Chondrocyte (in vitro differentiated cells): ENCODE data around the gene TMEM53. TPM values are rescaled to one million over a fixed set of nuclear protein-coding genes. Genes with fewer than 3 reads are reported as not detected.

Source experiments
- DNase-seq: peaks from one replicate; pipeline ENCODE4 v3.0.0; 2021; ENCODE audit warnings: mixed read lengths, low spot score
- H3K27ac Mint-ChIP-seq: one replicate; pipeline ENCODE4 v1.8.0; 2021; ENCODE audit warnings: mild to moderate bottlenecking, moderate library complexity, mixed read lengths; ENCODE audit not compliant: unreplicated experiment
- H3K27me3 Mint-ChIP-seq: 2 replicates; pipeline ENCODE4 v1.8.0; 2021; ENCODE audit warnings: low read depth, mixed read lengths
- H3K36me3 Mint-ChIP-seq: 2 replicates; pipeline ENCODE4 v1.8.0; 2021; ENCODE audit warnings: low read depth, mixed read lengths
- H3K4me1 Mint-ChIP-seq: 2 replicates; pipeline ENCODE4 v1.8.0; 2021; ENCODE audit warnings: low read depth, mild to moderate bottlenecking, mixed read lengths
- H3K4me3 Mint-ChIP-seq: one replicate; pipeline ENCODE4 v1.8.0; 2021; ENCODE audit warnings: mild to moderate bottlenecking, moderate library complexity, mixed read lengths; ENCODE audit not compliant: unreplicated experiment
- H3K9me3 Mint-ChIP-seq: 2 replicates; pipeline ENCODE4 v1.8.0; 2021; ENCODE audit warnings: low read depth, mixed read lengths
- total RNA-seq: library from RNA; stranded (reverse); gene quantifications from 3 replicates; pipeline ENCODE4 v1.2.1, GENCODE V29; 2021
- TF ChIP-seq, protein P1 (sequence below): fragments of 200-600 bp; sonication (generic); IDR thresholded peaks from 2 replicates; pipeline ENCODE4 v1.5.0; 2021; ENCODE audit warnings: antibody characterized with exemption, mild to moderate bottlenecking, moderate library complexity

TMEM53 gene
- total RNA-seq, 1 donor from 2014 or later = 5.8 TPM

DNA sequence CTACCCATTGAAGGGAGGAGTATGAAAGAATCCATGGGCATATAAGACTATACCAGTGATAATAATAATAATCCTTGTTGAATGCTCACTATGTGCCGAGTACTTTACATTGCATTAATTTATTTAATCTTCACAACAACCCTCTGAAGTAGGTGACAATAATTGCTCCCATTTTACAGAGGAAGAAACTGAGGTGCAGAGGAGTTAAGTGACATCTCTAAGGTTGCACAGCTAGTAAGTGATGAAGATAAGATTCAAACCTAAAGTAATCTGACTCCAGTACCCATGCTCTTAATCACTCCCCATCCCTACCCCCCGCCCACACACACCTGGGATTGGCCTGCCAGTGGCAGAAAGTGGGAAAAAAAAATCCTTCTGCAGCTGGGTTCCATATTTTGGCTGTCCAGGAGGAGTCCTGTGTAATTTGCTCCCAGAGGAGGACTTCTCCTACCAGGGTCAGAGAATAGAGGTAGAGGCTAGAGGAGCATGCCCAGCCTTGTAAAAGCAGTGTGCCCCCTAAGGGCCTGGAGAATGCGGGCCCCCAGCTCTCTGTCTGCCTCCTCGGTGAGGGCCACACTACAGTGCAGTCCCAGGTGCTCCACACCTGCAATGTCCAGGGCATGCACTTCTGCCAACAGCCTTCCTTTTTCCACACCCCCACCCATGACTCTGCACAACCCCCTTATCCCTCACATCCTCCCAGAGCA, 57.8 kb downstream of the TMEM53 start:
- H3K27ac Mint-ChIP-seq = no peak overlapping the region
- H3K9me3 Mint-ChIP-seq = no peaks in the 10 kb centered on the region
- peaks cover 17% of the 10 kb centered on the region for H3K27me3 Mint-ChIP-seq
- peaks cover 8% of the 10 kb centered on the region for H3K4me1 Mint-ChIP-seq
- TF ChIP-seq, protein P1, sequence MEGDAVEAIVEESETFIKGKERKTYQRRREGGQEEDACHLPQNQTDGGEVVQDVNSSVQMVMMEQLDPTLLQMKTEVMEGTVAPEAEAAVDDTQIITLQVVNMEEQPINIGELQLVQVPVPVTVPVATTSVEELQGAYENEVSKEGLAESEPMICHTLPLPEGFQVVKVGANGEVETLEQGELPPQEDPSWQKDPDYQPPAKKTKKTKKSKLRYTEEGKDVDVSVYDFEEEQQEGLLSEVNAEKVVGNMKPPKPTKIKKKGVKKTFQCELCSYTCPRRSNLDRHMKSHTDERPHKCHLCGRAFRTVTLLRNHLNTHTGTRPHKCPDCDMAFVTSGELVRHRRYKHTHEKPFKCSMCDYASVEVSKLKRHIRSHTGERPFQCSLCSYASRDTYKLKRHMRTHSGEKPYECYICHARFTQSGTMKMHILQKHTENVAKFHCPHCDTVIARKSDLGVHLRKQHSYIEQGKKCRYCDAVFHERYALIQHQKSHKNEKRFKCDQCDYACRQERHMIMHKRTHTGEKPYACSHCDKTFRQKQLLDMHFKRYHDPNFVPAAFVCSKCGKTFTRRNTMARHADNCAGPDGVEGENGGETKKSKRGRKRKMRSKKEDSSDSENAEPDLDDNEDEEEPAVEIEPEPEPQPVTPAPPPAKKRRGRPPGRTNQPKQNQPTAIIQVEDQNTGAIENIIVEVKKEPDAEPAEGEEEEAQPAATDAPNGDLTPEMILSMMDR = no peak
- H3K36me3 Mint-ChIP-seq = no peaks in the 10 kb centered on the region
- peak overlapping the region; percentile 55 for H3K4me3 Mint-ChIP-seq
- no peak for DNase-seq

DNA sequence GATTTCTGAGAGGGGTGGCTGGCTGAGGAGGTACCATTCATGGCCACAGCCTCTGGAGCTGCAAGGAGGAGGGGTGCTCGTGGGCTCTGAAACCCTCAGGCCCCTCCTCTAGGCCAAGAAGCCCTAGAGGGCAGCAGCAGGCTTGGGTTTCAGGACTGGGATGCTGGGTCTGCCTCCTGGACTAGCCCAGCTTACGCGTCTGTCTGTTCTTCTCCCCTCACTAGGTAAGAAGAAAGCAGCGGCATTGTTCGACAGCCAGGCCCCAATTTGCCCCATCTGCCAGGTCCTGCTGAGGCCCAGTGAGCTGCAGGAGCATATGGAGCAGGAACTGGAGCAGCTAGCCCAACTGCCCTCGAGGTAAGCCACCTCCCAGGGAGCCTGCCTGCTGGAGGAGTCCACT, 60.3 kb downstream of the TMEM53 start:
- Mint-ChIP-seq H3K27me3 (peaks cover 21% of the 10 kb centered on the region), H3K4me3 (no peak overlapping the region), H3K9me3 (no peaks in the 10 kb centered on the region), H3K27ac (no peak overlapping the region), H3K4me1 (peaks cover 8% of the 10 kb centered on the region), H3K36me3 (no peaks in the 10 kb centered on the region)
- DNase-seq = peak; percentile 72
- TF ChIP-seq, protein P1 = no peak

DNA sequence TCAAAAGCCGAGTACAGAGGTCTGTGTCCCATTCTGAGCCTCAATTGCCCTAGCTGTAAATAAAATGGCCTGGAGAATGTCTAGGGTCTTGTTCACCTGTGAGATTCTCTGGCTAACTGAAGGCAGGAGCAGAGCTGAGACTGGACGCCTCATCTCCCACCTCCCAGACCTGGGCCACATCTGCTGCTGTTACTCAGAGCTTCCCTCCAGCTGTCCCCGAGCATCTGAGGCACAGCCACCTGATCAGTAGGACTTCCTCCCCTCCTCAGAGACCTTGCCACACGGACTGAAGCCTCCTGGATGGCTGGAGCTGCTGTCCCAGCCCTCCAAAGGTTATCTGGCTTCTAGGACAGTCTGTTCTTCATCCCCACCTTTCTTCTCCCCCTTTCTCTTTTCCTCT, 62.4 kb downstream of the TMEM53 start:
- TF ChIP-seq, protein P1 = no peak
- peaks cover 14% of the 10 kb centered on the region for H3K27me3 Mint-ChIP-seq
- H3K36me3 Mint-ChIP-seq = no peaks in the 10 kb centered on the region
- H3K4me3 Mint-ChIP-seq = no peak overlapping the region
- peaks cover 3% of the 10 kb centered on the region for H3K4me1 Mint-ChIP-seq
- no peak overlapping the region for H3K27ac Mint-ChIP-seq
- H3K9me3 Mint-ChIP-seq = no peaks in the 10 kb centered on the region
- DNase-seq = peak; percentile 47

DNA sequence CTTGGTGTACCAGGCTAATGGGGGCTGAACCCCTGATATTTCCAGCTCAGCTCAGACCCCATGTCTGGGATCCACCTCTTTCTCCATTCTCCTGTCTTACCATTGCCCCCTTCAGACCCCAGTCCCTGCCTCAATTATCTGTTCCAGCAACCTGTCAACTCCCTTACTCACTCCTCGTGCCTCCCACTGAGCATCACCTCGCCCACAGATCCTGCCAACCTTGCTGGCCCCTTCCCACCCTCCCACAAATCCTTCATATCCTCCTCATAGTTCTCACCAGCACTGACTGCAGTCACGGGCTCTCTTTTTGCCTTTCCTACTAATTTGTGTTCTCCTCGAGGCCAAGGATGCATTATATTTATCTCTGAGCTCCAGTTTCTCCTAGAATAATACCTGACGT, 62.9 kb downstream of the TMEM53 start:
- Mint-ChIP-seq H3K27me3 (peaks cover 13% of the 10 kb centered on the region), H3K4me1 (no peaks in the 10 kb centered on the region), H3K36me3 (no peaks in the 10 kb centered on the region), H3K27ac (no peak overlapping the region), H3K4me3 (no peak overlapping the region), H3K9me3 (no peaks in the 10 kb centered on the region)
- no peak for DNase-seq
- TF ChIP-seq, protein P1 = no peak

DNA sequence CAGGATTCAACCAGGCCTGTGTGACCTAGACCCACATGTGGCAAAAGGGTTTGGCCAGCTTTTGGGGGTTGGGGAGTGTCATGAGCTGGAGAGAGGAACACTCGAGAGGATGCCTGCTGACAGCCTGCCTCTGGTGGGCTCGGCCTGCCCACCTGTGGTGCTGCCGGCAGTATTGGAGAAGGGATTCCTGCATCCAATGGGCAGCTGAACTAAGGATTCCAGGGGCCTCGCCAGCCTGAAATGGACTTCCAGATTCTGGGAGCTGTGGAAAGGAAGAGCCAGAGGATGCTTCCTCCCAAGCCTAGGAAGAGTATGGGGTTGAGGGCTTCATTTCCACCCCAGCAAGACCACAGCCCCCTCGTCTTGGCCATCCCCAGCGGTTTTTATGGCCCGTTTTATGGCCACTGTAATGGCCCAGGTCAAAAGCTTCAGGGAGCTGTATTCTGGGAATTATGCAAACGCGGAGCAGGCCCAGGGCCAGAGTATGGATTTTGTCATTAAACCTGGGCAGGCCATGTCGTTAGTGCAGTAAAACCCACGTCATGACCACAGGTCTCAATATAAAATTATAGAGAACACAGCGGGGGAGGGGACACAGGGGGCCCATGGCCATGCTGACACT, 63.6 kb downstream of the TMEM53 start:
- peak; percentile 57 for DNase-seq
- Mint-ChIP-seq H3K27me3 (peaks cover 16% of the 10 kb centered on the region), H3K4me3 (no peak overlapping the region), H3K27ac (no peak overlapping the region), H3K4me1 (no peaks in the 10 kb centered on the region), H3K9me3 (no peaks in the 10 kb centered on the region), H3K36me3 (no peaks in the 10 kb centered on the region)
- TF ChIP-seq, protein P1 = no peak
